ENCODE results near the gene TRIM24.

DNA sequence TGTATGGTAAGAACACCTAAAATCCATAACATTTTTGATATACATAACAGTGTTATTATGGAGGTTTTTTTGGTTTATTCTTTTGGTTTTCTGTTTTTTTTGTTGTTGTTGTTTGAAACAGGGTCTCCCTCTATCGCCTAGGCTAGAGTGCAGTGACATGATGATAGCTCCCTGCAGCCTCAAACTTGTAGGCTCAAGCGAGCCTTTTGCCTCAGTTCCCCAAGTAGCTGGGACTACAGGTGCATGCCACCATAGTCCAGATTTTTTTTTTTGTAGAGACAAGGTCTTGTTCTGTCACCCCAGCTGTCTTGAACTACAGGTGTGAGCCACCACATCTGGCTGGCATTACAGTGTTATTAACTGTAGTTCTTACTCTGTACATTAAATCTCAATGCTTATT is 83.7 kb downstream of the TRIM24 start:
- TF ChIP-seq CTCF (IDR thresholded peaks at IDR 0.05; ENCODE audit: low read length) (no peak), EZH2phosphoT487 (IDR thresholded peaks at IDR 0.05; ENCODE audit: low read length) (no peak), EZH2 (optimal IDR thresholded peaks at IDR 0.05; ENCODE audit: low read depth, low read length) (no peak)

All from MM.1S (cell line).